ENCODE data around the gene KATNA1.
A peak's percentile ranks its signal among the peaks of the same experiment; 100 is the strongest.
"Not testable (repeated sequence)": the region's sequence is repeated elsewhere in the genome, so short reads cannot be mapped to it uniquely, and the experiment has no call there.

Gene KATNA1

GRCh38 chr6:149681209-149681608, 32.7 kb upstream of the KATNA1 start:
- no peak for DNase-seq (ENCODE audit: low spot score)
- TF ChIP-seq CTCF (IDR thresholded peaks at IDR 0.05; ENCODE audit: extremely low read depth, missing control alignments): no peak

GRCh38 chr6:149680503-149680902, 32.0 kb upstream of the KATNA1 start:
- TF ChIP-seq CTCF (IDR thresholded peaks at IDR 0.05; ENCODE audit: extremely low read depth, missing control alignments): no peak
- DNase-seq (ENCODE audit: low spot score): peak; percentile 12

- not testable (repeated sequence) for DNase-seq (ENCODE audit: low spot score)
These were observed 23.8 kb upstream of the KATNA1 start for GRCh38 chr6:149672265-149672664.

- DNase-seq (ENCODE audit: low spot score): no peak
- TF ChIP-seq CTCF (IDR thresholded peaks at IDR 0.05; ENCODE audit: extremely low read depth, missing control alignments): no peak
These were observed 11.5 kb upstream of the KATNA1 start for GRCh38 chr6:149660028-149660427.

- DNase-seq (ENCODE audit: low spot score): no peak
- no peak for TF ChIP-seq CTCF (IDR thresholded peaks at IDR 0.05; ENCODE audit: extremely low read depth, missing control alignments)
These were observed 8.9 kb upstream of the KATNA1 start for GRCh38 chr6:149657441-149657840.

- no peak for TF ChIP-seq CTCF (IDR thresholded peaks at IDR 0.05; ENCODE audit: extremely low read depth, missing control alignments)
- DNase-seq (ENCODE audit: low spot score): peak; percentile 54
These were observed 2.5 kb upstream of the KATNA1 start for GRCh38 chr6:149651056-149651455.

GRCh38 chr6:149646599-149646998, 1.9 kb downstream of the KATNA1 start:
- no peak for DNase-seq (ENCODE audit: low spot score)
- no peak for TF ChIP-seq CTCF (IDR thresholded peaks at IDR 0.05; ENCODE audit: extremely low read depth, missing control alignments)

- DNase-seq (ENCODE audit: low spot score): no peak
- TF ChIP-seq CTCF (IDR thresholded peaks at IDR 0.05; ENCODE audit: extremely low read depth, missing control alignments): no peak
These were observed 5.5 kb downstream of the KATNA1 start for GRCh38 chr6:149642829-149643580.
